IMR-90 (cell line): ENCODE results near the gene TTC9C.
"Not testable (repeated sequence)": the region's sequence is repeated elsewhere in the genome, so short reads cannot be mapped to it uniquely, and the experiment has no call there.

Experiments
- POLR2A ChIP-seq: IDR thresholded peaks from 2 replicates; pipeline ENCODE4 v1.6.1; 2012; ENCODE audit warnings: mild to moderate bottlenecking, low read depth, low read length
- TF ChIP-seq, protein P1 (sequence below): conservative IDR thresholded peaks from 2 replicates; pipeline ENCODE4 v1.5.1; 2012; ENCODE audit warnings: mild to moderate bottlenecking, low read depth, low read length, improper control_type of control experiment
- TF ChIP-seq, protein P2 (sequence below): fragments of 150-350 bp; IDR thresholded peaks from 2 replicates; pipeline ENCODE4 v1.6.1; 2016; ENCODE audit warnings: low read depth, mild to moderate bottlenecking, low read length, moderate library complexity, borderline replicate concordance

DNA sequence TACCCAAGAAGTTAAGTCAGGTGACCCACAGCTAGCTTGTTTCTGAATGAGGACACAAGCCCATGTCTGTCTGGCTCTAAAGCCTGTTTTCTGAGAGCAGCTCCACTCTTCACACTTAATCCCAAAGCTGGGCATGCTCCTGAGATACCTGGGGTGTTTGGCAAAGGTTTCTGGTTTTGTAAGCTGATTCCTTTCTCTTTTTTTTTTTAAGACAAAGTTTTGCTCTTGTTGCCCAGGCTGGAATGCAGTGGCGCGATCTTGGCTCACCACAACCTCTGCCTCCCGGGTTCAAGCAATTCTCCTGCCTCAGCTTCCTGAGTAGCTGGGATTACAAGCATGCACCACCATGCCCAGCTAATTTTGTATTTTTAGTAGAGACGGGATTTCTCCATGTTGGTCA is 34.7 kb upstream of the TTC9C start:
- TF ChIP-seq, protein P1, sequence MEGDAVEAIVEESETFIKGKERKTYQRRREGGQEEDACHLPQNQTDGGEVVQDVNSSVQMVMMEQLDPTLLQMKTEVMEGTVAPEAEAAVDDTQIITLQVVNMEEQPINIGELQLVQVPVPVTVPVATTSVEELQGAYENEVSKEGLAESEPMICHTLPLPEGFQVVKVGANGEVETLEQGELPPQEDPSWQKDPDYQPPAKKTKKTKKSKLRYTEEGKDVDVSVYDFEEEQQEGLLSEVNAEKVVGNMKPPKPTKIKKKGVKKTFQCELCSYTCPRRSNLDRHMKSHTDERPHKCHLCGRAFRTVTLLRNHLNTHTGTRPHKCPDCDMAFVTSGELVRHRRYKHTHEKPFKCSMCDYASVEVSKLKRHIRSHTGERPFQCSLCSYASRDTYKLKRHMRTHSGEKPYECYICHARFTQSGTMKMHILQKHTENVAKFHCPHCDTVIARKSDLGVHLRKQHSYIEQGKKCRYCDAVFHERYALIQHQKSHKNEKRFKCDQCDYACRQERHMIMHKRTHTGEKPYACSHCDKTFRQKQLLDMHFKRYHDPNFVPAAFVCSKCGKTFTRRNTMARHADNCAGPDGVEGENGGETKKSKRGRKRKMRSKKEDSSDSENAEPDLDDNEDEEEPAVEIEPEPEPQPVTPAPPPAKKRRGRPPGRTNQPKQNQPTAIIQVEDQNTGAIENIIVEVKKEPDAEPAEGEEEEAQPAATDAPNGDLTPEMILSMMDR: not testable (repeated sequence)
- TF ChIP-seq POLR2A: not testable (repeated sequence)
- TF ChIP-seq, protein P2, sequence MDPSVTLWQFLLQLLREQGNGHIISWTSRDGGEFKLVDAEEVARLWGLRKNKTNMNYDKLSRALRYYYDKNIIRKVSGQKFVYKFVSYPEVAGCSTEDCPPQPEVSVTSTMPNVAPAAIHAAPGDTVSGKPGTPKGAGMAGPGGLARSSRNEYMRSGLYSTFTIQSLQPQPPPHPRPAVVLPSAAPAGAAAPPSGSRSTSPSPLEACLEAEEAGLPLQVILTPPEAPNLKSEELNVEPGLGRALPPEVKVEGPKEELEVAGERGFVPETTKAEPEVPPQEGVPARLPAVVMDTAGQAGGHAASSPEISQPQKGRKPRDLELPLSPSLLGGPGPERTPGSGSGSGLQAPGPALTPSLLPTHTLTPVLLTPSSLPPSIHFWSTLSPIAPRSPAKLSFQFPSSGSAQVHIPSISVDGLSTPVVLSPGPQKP: not testable (repeated sequence)
